Vagina (tissue), 2 donors: ENCODE measurements around the gene SSX1.
"Not testable (repeated sequence)": the region's sequence is repeated elsewhere in the genome, so short reads cannot be mapped to it uniquely, and the experiment has no call there.

ENCODE experiments used
- CTCF ChIP-seq, 3 experiments: fragments of 450-650 bp in 2 of 3; fragments of 200-600 bp in 1 of 3; sonication (generic) in 1 of 3; IDR thresholded peaks; one replicate each; pipeline ENCODE4 v1.5.1; 2017 to 2019; ENCODE audit warnings: antibody characterized with exemption in 3 of 3, mild to moderate bottlenecking in 2 of 3, moderate library complexity in 2 of 3
- POLR2A ChIP-seq, 2 donors: fragments of 450-650 bp; IDR thresholded peaks; one replicate each; pipeline ENCODE4 v1.6.1; 2017; ENCODE audit warnings: antibody characterized with exemption in 2 of 2, mild to moderate bottlenecking in 2 of 2, moderate library complexity in 2 of 2

GRCh38 chrX:48214341-48214740 is 40.9 kb upstream of the SSX1 start:
- TF ChIP-seq CTCF, POLR2A (IDR thresholded peaks at IDR 0.05): not testable (repeated sequence)
